ENCODE results near the gene RPTOR.

Gene RPTOR

DNA sequence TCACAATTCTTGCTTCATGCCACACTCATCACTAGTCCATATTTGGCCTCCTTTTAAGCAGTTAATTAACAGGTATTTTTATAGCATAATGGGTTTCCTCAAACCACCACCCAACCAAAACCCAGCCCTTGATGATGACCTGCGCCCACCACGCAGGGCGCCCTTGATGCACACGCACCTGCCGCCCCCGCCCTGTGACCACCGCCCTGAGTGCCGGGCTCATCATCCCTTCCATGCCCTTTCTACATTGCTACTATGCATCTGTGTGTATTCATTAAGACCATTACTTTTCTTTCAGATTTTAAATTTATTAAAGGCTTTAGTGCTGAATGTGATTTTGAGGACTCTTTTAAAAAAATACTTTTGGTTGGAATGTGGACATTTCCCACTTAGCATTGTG is 242.2 kb downstream of the RPTOR start:
- H3K4me1 ChIP-seq, result peaks cover 35% of the 10 kb centered on the region

DNA sequence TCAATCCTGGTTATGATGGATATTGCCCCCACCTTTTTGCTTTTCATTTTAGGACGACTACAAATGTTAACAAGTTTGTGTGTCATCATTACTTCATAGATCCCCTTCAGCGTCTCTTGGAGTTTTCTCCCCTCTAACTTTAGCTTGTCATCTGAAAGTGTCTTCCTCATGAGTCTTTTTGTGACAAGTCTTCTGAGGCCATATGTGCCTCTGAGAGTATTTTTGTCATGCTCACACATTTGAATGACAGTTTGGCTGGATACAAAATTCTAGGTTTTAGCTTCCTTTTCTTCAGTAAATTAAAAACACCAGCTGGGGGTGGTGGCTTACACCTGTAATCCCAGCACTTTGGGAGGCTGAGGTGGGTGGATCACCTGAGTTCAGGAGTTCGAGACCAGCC is 243.2 kb downstream of the RPTOR start:
- H3K4me1 ChIP-seq, result peaks cover 29% of the 10 kb centered on the region
- no peaks in the 10 kb centered on the region; the same call in 1 of the 2 replicates for H3K36me3 ChIP-seq

More for the DNA sequence above, 242.2 kb downstream of the RPTOR start:
- DNase-seq, result no peak
- no peaks in the 10 kb centered on the region for H3K36me3 ChIP-seq
- no peaks in the 10 kb centered on the region for H3K9me3 ChIP-seq
- no peaks in the 10 kb centered on the region for H3K27me3 ChIP-seq
- TF ChIP-seq, protein P1, sequence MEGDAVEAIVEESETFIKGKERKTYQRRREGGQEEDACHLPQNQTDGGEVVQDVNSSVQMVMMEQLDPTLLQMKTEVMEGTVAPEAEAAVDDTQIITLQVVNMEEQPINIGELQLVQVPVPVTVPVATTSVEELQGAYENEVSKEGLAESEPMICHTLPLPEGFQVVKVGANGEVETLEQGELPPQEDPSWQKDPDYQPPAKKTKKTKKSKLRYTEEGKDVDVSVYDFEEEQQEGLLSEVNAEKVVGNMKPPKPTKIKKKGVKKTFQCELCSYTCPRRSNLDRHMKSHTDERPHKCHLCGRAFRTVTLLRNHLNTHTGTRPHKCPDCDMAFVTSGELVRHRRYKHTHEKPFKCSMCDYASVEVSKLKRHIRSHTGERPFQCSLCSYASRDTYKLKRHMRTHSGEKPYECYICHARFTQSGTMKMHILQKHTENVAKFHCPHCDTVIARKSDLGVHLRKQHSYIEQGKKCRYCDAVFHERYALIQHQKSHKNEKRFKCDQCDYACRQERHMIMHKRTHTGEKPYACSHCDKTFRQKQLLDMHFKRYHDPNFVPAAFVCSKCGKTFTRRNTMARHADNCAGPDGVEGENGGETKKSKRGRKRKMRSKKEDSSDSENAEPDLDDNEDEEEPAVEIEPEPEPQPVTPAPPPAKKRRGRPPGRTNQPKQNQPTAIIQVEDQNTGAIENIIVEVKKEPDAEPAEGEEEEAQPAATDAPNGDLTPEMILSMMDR (IDR thresholded peaks at IDR 0.05; ENCODE audit: low read depth, low read length), result no peak
- no peak overlapping the region for H3K4me3 ChIP-seq (ENCODE audit: low read depth, low read length)

DNA sequence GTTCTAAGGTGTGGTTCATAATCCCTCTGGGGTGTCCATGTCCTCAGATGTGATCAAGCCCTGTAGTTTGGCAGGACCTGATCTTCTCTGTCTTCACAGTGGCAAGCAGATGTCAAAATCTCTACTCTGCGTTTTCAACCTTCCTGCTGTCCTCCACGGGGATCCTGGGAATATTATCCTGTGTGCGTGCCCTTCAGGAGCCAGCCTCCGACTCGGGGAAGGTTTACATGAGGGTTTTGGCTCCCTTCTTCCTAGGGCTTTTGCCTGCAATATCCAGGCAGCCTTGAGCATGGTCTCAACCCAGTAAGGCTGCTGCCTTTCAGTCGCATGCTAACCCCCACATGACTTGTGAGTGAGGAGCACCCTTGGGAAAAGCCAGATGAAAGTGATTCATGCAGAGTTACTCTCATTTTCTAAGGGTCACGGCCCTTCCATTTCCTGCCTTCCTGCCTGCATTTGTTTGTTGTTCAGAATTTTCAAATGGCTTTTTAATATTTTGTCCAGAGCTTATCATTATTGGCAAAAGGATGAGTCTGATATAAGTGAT is 244.8 kb downstream of the RPTOR start:
- H3K36me3 ChIP-seq, result peaks cover 7% of the 10 kb centered on the region; the same call in 1 of the 2 replicates
- TF ChIP-seq, protein P1 (IDR thresholded peaks at IDR 0.05; ENCODE audit: low read depth, low read length), result no peak
- H3K4me3 ChIP-seq (ENCODE audit: low read depth, low read length), result peak overlapping the region; percentile 24
- no peaks in the 10 kb centered on the region for H3K9me3 ChIP-seq
- DNase-seq, result peak; percentile 84
- H3K4me1 ChIP-seq, result peaks cover 29% of the 10 kb centered on the region
- no peaks in the 10 kb centered on the region for H3K27me3 ChIP-seq

More for the DNA sequence above, 243.2 kb downstream of the RPTOR start:
- Histone ChIP-seq H3K27me3 (no peaks in the 10 kb centered on the region), H3K9me3 (no peaks in the 10 kb centered on the region), H3K4me3 (ENCODE audit: low read depth, low read length) (no peak overlapping the region)
- TF ChIP-seq, protein P1 (IDR thresholded peaks at IDR 0.05; ENCODE audit: low read depth, low read length), result no peak
- DNase-seq, result no peak

DNA sequence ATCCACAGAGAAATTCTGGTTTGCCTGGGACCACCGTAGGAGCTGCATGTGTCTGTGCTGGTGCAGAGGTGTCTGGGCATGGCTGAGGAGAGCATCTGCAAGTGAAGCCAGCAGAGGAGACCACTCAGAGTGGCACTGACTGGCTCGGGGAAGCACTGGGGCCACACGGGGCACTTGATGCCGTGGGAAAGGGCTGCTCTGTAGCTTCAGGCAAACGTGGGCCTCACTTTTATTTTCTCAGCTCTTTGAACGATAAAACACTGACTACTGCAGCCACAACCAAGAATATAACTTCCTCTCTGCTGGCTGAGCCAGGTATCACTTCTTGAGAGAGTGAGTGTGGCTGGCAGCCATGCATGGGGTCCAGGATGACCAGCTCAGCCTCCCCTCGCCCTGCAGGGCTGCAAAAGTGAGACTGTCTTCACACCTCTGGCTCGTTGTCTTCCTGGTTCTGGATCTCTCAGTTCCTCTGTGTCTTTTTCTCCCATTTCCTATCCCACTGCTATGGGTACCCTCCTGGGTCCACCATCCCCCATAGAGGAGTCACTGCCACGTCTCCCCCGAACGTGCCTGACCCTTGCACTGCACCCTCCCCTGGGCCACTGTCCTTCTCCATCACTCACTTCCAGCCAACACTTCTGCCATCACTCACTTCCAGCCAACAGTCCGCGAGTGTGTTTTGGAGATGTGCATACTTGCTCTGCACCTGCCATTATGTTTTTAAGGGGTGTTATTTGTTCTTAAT is 245.6 kb downstream of the RPTOR start:
- Histone ChIP-seq H3K36me3 (peaks cover 7% of the 10 kb centered on the region; the same call in 1 of the 2 replicates), H3K4me3 (ENCODE audit: low read depth, low read length) (peak overlapping the region; percentile 24), H3K4me1 (peaks cover 29% of the 10 kb centered on the region), H3K9me3 (no peaks in the 10 kb centered on the region), H3K27me3 (no peaks in the 10 kb centered on the region)
- TF ChIP-seq, protein P1 (IDR thresholded peaks at IDR 0.05; ENCODE audit: low read depth, low read length), result no peak
- DNase-seq, result peak; percentile 54

DNA sequence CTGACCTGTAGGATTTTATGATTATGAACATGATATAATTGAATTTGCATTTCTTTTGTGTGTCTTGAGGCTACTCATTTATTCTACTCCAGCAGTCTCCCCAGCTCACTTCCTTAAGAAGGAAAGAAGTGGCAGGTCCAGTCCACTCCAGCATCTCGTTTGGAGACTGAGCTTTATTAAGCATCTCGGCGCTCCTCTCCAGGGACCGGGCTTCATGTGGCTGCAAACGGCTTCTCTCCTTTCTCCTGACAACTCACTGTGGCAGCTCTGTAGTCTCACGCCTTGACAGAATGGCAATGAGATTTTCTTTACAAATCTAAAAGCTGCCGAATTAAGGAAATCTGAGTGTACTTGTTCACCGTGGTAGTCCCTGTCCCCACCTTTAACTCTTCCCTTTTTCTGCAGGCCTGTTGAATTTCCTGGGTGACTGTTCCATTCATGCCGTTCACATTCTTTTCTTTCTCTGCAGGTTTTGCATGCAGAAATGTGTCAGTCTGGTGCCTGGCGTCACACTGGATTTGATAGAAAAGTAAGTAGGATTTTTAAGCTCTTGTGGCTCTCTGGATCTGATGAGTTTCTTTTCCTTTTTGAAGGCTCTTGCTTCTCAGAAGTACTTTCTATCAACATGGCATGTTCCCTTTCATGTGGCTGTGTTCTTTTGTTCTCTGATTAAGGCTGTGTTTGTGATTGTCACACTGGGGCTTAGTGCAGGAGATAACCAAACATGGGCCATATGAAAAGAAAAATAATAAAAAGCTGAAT is 246.5 kb downstream of the RPTOR start:
- H3K9me3 ChIP-seq, result no peaks in the 10 kb centered on the region
- peaks cover 12% of the 10 kb centered on the region; the same call in 1 of the 2 replicates for H3K36me3 ChIP-seq
- TF ChIP-seq, protein P1 (IDR thresholded peaks at IDR 0.05; ENCODE audit: low read depth, low read length), result no peak
- no peak for DNase-seq
- no peak overlapping the region for H3K4me3 ChIP-seq (ENCODE audit: low read depth, low read length)
- no peaks in the 10 kb centered on the region for H3K27me3 ChIP-seq
- peaks cover 33% of the 10 kb centered on the region for H3K4me1 ChIP-seq

Measured in BE2C (cell line).